Hematopoietic multipotent progenitor cell treated with erythropoietin and hydrocortisone succinate and interleukin-3 and kit ligand, for 4 days (in vitro differentiated cells): ENCODE results near the gene PRR23A.
"Not testable (repeated sequence)": the region's sequence is repeated elsewhere in the genome, so short reads cannot be mapped to it uniquely, and the experiment has no call there.

Source experiments
- DNase-seq: peaks from one replicate; pipeline ENCODE4 v3.0.0-alpha.2; 2015

PRR23A gene

DNA sequence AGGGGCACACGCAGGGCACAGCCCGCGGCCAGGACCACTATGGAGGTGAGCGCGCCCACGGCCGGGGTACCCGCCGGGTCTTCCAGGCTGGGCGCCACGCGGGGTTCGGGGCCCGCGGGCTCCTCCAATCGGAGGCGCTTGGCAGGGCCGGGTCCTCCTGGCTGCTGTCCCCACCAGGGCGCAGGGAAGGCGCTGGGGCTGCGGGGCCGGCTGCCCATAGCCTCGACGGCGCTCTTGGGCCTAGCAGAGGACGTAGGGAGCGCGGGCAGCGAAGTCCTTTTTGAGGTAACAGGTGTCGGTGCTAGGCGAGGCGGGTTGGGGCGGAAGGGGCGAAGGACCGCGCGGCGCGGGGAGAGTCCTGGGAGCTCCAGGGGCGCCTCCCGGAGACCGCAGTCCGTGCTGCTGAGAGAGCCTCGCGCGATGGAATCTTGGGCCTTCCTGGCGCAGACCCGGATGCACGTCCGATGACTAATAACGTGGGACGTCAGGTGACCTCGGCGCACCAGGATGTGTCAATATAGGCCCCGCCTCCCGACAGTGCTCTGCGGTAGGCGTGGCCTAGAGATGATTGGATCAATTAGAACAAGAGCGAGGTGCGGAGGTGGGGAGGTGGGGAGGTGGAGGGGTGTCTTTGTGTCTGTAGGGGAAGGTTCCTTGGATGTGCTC is at the start of gene PRR23A:
Gene PRR23A (minus strand): TSS at position 218 of the 666 bp plus-strand sequence. CDS start 0 bp downstream, at position 218.
- DNase-seq, result no peak

DNA sequence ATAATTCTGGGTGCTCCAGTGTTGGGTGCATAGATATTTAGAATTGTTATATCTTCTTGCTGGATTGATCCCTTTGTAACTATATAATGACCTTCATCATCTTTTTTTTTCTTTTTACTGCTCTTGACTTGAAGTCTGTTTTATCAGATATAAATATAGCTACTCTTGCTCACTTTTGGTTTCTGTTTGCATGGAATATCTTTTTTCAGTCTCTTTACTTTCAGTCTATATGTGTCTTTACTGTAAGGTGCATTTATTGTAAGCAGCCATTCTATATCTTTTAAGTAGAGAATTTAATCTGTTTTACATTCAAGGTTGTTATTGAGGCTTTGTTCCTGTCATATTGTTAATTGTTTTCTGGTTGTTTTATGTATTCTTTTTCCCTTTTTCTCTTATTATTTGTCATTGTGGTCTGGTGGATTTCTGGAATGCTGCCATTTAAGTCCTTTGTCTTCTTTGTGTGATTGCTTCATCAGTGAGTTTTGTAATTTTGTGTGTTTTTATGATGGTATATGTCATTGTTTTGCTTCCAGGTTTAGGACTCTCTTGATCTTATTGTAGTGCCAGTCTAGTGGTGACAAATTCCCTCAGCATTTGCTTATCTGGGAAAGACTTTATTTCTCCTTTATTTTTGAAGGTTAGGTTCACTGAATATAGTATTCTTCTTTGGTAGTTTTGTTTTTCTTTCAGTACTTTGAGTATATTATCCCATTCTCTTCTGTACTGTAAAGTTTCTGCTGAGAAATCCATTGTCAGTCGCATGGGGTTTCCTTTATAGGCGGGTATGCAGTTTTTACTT is 46.9 kb upstream of the PRR23A start:
- DNase-seq, result no peak

DNA sequence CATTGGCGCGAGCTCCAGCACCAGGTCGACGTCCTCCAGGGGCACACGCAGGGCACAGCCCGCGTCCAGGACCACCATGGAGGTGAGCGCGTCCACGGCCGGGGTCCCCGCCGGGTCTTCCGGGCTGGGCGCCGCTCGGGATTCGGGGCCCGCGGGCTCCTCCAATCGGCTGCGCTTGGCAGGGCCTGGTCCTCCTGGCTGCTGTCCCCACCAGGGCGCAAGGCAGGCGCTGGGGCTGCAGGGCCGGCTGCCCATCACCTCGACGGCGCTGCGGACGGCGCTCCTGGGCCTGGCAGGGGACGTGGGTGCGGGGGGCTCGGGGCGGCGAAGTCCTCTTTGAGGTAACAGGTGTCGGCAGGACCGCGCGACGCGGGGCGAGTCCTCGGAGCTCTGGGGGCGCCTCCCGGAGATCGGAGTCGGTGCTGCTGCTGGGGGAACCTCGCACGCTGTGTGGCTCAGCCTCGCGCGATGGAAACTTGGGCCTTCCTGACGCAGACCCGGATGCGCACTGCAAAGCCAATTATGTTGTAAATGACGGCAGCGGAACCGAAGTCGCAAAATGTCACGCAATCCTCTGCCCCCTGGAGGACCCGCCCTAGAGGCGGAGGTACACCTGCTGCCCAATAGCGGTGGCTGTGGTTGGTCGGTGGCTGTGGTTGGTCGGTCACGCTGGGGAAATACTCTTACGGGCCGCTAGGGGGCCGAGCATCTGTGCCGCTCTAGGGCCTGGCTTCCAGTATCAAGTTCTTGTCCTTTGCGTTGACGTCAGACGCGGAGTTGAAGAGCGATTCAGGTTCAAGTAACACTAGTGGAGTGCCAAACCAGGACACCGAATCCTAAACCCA is 38.5 kb upstream of the PRR23A start, which contains the start of gene PRR23C:
Gene PRR23C (minus strand): TSS at position 527 of the 845 bp plus-strand sequence. CDS start 272 bp downstream, at position 255.
- peak; percentile 13 for DNase-seq

DNA sequence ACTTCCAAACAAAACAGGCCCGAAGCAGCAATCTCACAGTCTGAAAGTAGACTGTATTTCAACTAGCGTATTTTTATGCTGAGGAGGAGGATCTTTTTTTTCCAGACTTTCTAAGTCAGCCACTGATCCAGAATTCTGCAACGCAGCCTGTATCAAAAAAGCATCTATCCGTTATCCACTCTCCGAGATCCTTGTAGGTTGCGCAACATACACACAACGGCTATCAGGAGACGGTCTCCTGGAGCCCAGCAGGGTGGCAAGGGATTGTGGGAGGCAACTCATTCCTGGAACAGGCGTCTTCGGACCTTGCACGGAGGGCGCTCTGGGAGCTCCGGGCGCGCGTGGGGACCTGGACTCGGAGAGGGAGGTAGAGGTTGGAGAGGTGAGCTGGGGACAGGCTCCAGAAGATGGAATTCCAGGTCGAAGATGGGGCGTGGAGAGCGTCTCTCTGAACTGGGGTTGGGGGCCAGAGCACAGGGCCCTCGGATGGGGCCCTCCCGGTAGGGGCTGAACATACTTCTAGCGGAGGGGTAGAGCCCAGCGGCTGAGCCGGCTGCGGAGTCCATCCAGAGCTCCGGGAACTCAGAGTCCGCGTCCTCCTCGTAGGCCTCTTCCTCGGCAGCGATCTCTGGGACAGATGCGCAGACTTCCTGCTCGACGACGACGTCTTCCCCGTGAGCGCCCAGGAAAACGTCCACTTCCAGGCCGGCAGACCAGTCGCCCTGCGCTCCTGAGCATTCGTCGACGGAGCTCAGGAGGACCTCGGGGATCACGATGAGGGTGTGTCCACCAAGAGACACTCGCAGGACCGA is 37.7 kb upstream of the PRR23A start:
- no peak for DNase-seq

DNA sequence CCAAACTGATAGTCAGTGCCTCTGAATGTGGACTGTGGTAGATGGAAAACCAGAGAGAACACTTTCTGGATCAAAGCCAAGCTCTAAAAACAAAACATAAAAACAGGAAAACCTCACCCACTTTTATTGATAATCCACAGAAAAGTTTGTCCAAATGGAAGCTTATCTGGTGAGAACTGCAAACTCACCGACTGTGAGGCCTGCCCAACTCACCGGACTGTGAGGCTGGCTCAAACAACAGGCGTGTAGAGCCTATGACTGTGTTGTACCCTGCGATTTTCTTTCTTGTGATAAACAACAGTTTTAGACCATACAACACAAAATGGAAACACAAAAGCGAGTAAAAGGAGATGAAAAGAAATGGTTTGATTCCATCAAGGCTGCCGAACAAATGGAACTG is 31.4 kb upstream of the PRR23A start:
- no peak for DNase-seq

DNA sequence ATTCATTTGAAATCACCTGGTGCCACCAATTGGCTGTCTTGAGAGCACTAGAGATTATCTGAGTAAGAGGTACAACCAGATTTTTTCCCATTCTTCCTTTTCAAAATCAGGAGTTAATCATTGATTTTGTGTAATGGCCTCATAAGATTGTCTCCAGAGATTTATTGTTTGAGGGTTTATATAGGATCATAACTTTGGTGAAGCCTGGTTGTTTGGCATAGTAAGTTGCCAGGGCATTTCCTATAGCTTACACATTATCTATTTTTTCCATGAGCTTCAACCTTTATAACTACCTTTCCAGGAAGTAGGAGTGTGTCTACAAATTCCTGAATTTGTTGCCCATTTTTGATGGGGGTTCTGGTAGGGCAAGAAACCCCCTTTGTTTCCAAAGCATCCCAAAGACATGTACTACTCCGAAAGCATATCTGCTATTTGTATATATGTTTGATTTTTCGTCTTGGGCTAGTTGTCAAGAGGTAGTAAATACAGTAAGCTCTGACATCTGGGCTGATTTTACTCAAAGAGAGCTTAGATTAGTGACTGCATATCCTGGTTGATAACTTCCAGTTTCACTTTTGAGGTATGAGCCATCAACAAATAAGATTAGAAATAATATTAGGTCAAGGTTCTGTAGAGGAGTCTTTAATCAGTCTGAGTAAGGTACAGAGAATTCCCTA is 26.4 kb upstream of the PRR23A start:
- DNase-seq, result no peak

DNA sequence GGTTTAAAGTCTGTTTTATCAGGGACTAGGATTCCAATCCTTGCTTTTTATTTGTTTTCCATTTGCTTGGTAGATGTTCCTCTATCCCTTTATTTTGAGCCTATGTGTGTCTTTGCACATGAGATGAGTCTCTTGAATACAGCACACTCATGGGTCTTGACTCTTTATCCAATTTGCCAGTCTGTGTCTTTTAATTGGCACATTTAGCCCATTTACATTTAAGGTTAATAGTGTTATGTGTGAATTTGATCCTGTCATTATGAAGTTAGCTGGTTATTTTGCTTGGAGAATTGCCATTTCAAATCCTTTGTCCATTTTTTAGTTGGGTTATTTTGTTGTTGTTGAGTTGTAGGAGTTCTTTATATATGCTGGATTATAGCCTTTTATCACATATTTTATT is 24.5 kb upstream of the PRR23A start:
- DNase-seq, result not testable (repeated sequence)

DNA sequence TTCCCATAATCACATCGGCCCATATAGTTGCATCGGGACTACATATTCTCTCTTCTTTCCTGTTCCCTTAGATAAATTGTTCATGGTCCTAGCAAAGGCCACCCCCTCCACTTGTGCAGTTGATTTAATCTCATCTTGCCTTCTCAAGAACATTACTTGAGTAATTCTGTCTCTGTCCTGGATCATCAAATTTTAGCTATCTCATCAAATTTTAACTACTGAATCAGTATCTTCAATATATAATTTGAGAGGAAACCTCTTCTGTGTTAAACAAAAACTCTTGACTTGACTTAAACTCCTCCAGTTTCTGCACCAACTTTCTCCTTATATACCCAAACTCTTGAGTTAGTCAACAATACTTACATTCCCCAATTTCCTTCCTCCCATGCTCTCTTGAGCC is 18.9 kb upstream of the PRR23A start:
- no peak for DNase-seq

DNA sequence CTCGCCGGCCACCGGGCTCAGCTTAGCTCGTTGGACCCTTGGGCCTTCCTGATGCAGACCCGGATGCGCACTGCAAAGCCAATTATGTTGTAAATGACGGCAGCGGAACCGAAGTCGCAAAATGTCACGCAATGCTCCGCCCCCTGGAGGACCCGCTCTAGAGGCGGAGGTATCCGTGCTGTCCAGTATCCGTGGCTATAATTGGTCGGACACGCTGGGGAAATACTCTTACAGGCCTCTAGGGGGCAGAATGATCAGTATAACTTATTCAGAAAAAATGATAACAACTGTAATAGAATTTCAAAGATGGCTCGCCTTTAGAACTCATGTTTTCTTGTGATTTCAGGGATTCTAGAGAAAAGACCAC is 14.8 kb upstream of the PRR23A start, which contains the start of gene PRR23B:
Gene PRR23B (minus strand): TSS at position 59 of the 367 bp plus-strand sequence. CDS start 265 bp downstream, outside the sequence.
- DNase-seq, result peak; percentile 23

DNA sequence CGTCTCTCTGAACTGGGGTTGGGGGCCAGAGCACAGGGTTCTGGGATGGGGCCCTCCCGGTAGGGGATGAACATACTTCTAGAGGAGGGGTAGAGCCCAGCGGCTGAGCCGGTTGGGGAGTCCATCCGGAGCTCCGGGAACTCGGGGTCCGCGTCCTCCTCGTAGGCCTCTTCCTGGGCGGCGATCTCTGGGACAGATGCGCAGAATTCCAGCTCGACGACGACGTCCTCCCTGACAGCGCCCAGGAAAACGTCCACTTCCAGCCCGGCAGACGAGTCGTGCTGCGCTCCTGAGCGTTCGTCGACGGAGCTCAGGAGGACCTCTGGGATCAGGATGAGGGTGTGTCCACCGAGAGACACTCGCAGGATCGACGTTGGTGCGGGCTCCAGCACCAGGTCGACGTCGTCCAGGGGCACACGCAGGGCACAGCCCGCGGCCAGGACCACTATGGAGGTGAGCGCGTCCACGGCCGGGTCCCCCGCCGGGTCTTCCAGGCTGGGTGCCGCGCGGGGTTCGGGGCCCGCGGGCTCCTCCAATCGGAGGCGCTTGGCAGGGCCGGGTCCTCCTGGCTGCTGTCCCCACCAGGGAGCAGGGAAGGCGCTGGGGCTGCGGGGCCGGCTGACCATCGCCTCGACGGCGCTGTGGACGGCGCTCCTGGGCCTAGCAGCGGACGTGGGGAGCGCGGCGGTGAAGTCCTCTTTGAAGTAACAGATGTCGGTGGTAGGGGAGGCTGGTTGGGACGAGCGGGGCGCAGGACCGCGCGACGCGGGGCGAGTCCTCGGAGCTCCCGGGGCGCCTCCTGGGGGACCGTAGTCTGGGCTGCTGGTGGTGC is 14.2 kb upstream of the PRR23A start:
- no peak for DNase-seq

DNA sequence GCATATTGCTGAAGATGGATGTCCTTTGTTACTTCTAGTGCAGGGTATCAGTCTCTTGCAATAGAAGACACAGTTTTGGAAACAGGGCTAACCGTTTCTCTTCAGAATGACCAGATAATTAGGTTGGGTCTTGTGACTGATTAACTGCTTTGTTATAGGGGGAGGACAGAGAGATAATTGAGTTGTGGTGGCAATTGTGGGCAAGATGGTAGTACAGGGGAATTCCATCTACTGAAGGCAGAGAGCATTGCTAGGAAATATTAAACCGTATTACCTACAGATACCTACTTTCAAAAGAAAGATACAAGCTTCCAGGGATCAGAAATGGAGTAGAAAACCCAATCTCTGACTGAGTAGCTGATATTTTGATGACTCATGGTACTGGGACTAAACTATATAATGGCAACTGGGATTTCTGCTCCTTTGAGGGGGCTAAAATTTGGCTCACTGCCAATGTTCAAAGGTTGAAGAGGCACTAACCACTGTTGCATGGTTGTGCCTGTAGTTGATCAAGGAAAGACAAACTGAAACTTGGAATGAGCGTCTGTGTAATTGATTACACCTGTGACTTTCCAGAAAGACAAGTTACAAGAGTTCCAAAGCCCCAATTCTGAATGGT is 10.5 kb upstream of the PRR23A start:
- DNase-seq, result no peak

DNA sequence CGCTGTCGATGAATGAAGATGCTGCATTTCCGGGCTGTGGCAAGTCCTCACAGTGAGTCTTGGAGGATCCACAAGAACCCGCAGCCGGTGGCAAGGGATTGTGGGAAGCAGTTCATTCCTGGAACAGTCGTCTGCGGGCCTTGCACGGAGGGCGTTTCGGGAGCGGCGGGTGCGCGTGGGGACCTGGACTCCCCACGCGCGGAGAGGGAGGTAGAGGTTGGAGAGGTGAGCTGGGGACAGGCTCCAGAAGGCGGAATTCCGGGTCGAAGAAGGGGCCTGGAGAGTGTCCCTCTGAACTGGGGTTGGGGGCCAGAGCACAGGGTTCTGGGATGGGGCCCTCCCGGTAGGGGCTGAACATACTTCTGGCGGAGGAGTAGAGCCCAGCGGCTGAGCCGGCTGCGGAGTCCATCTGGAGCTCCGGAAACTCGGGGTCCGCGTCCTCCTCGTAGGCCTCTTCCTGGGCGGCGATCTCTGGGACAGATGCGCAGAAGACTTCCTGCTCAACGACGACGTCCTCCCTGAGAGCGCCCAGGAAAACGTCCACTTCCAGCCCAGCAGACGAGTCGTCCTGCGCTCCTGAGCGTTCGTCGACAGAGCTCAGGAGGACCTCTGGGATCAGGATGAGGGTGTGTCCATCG is 593 bp downstream of the PRR23A start:
- DNase-seq, result no peak

DNA sequence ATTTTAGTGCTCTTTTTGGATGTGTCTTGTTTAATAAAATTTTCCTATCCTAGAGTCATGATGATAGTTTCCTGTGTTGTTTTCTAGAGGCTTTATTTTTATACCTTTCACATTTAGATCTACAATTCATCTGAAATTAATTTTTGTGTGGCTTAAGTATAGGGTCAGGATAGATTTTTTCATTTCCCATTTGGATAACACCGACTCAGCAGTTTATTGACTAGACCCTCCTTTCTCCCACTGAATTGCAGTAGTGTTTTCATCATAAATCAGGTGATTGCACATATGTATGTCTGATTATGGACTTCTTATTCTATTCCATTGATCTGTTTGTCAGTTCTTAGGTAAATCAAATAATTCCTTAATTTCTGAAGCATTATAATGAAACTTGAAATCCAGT is 10.4 kb downstream of the PRR23A start:
- no peak for DNase-seq

DNA sequence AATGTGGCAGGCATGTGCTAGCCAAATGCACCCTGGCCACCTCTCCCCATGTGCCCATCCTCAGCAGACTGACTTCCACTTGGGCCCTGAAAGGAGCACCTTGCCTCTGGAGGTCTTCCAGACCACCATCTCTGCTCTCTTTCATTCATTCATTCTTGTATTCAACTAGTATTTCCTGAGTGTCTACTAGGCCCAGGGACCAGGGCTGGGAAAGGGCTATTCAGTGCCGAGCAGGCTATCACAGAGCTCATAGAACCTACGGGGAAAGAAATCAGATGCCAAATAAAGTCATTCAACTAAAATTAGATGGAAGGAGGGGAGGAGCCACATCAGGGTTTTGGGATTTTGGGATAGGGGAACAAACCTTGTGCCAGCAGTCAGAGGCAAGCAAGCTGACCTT is 18.9 kb downstream of the PRR23A start:
- no peak for DNase-seq

DNA sequence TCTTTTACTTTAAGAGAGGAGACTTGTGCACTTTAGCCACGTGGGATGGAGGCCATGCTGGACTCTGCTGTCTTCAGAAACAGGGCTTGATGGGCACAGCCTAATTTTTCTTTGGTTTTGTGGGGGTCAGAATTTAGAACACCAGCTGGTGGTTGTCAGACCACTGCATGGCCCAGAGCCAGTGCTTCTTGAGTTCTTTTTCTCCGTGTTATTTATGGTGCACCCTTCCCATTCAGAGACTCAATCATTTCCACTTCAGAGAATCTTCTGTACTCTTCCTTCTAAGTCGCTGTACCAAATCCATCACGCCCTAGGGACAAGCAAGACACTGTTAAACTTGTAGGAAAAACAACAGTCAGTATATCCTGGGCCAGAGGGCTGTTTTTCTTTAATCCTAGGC is 20.1 kb downstream of the PRR23A start:
- DNase-seq, result no peak

DNA sequence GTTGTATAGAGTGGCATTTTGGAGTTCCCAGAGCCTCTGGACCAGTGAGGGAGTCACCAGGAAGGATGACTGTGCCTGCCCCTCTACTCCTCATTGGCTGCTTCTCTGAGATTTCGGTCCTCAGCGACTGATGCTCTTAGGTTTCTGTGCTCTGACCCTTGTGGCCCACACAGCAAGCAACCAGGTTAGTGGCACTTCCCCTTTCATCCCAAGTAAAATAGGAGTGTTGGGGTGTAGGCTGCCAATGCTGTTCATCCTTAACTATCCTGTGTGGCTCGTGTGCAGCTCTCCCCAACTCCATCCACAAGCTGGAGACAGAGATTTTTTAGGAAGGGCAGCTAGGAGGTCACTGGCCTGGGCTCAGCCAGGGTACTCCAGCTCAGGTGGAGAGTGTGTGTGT is 21.3 kb downstream of the PRR23A start:
- DNase-seq, result no peak

DNA sequence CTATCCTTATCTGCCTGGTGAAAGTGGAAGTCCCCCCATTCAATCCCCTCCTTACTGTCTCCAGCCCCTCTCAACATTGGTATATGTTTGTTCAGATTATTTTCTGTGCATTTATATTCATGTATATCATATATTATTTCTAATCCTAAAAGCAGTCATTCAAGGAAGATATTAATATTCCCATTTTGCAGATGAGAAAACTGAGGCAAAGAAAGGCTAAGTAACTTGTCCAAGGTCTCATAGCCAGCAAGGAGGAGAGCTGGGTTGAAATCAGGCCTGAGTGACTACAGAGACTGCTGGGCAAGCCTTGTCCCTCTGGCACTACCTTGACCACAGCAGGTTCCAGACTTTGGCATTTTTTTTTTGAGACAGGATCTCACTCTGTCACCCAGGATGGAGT is 30.0 kb downstream of the PRR23A start:
- DNase-seq, result no peak

DNA sequence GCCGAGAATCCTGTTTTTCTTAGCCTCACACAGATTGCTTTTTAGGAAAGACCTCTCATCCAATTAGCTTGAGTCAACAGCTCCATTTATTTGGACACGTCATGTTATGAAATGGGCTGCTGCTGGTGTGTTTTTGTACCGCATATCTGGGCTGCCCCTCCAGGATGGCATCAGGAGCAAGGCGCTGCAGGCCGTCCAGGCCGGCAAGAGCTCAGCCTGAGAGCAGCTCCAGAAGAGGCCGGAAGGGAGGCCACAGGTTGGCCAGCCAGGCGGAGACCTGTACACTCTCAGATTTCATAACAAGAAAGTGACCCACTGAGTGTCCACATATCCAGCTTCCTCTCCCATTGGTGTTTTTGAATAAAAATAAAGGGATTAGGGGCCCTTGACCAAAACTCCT is 30.7 kb downstream of the PRR23A start:
- no peak for DNase-seq

DNA sequence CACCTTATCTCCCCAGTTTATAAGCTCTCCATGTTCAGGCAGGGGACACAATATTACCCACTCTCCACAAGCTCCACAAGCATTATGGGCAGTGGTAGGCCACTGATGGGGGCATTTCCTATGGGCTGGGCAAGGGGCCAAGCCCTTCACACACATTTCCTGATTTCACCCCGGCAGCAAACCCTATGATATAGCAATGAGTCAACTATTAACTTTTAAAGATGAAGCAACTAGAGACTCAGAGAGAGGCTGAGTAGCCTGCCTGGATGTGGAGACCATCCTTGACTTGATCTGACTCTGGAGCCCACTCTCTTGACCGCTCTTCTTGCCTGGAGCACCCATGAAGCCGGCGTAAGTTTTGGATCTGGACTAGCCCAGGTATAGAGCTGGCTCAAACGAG is 31.6 kb downstream of the PRR23A start:
- DNase-seq, result peak; percentile 65

DNA sequence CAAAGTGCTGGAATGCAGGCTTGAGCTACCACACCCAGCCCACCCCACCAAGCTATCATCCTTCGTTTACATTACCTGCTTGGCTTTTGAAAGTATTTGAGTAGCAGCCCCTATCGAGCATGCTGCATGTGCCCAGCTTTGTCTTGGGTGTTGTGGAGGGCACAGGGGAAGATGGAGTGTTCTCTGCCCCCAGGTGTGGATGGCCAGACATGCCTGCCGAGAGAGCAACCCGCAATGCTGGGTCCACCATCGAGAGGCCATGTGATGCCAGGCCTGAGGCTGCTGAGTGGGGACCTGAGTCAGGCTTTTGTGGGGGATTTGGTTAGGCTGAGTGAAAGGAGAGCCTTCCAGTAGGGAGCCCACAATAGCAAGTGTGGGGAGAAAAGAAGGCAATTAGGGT is 33.1 kb downstream of the PRR23A start:
- no peak for DNase-seq
